ENCODE measurements around the gene G2E3. TPM values are rescaled to one million over a fixed set of nuclear protein-coding genes. Genes with fewer than 3 reads are reported as not detected.
A peak's percentile ranks its signal among the peaks of the same experiment; 100 is the strongest.

G2E3 gene
- total RNA-seq, 3 donors from 2014 or later: 12.3 to 22.2 (median 12.5) TPM

GRCh38 chr14:30551460-30551859 is 7.5 kb upstream of the G2E3 start:
- intact Hi-C loops (cut with DNase I; ENCODE audit: low total_unique reads): no loop called here
- no peaks in the 10 kb centered on the region for H3K36me3 ChIP-seq
- TF ChIP-seq POLR2AphosphoS5 (IDR thresholded peaks at IDR 0.05): no peak
- TF ChIP-seq POLR2A (IDR thresholded peaks at IDR 0.05): no peak
- TF ChIP-seq CTCF (IDR thresholded peaks at IDR 0.05): no peak
- H3K27ac ChIP-seq: no peak overlapping the region
- H3K4me1 ChIP-seq: no peaks in the 10 kb centered on the region
- no peaks in the 10 kb centered on the region for H3K9me3 ChIP-seq
- no peaks in the 10 kb centered on the region for H3K27me3 ChIP-seq
- H3K4me3 ChIP-seq: no peak overlapping the region
- no peak for DNase-seq (ENCODE audit: low spot score in 2 of 2)

GRCh38 chr14:30553311-30553989 is 5.5 kb upstream of the G2E3 start:
- no peak for DNase-seq (ENCODE audit: low spot score in 2 of 2)
- TF ChIP-seq CTCF (IDR thresholded peaks at IDR 0.05) (no peak), POLR2AphosphoS5 (IDR thresholded peaks at IDR 0.05) (no peak), POLR2A (IDR thresholded peaks at IDR 0.05) (no peak)
- Histone ChIP-seq H3K27ac (no peak overlapping the region), H3K4me3 (no peak overlapping the region), H3K9me3 (no peaks in the 10 kb centered on the region), H3K27me3 (no peaks in the 10 kb centered on the region), H3K36me3 (no peaks in the 10 kb centered on the region), H3K4me1 (no peaks in the 10 kb centered on the region)
- intact Hi-C loops (cut with DNase I; ENCODE audit: low total_unique reads): no loop called here

GRCh38 chr14:30558362-30558674 is 640 bp upstream of the G2E3 start:
- H3K27ac ChIP-seq: peak overlapping the region; percentile 75 to 87
- intact Hi-C loops (cut with DNase I; ENCODE audit: low total_unique reads): no loop called here

GRCh38 chr14:30559638-30560091 is 707 bp downstream of the G2E3 start:
- no peaks in the 10 kb centered on the region for H3K9me3 ChIP-seq
- no peaks in the 10 kb centered on the region for H3K36me3 ChIP-seq
- intact Hi-C loops (cut with DNase I; ENCODE audit: low total_unique reads): no loop called here
- DNase-seq (ENCODE audit: low spot score in 2 of 2): no peak
- H3K27me3 ChIP-seq: no peaks in the 10 kb centered on the region
- no peaks in the 10 kb centered on the region for H3K4me1 ChIP-seq
- peak overlapping the region; percentile 75 to 89 (median 79) for H3K4me3 ChIP-seq
- TF ChIP-seq POLR2A (IDR thresholded peaks at IDR 0.05): no peak
- peak overlapping the region; percentile 75 to 87 for H3K27ac ChIP-seq

More at GRCh38 chr14:30558362-30558674, 640 bp upstream of the G2E3 start:
- TF ChIP-seq POLR2A (IDR thresholded peaks at IDR 0.05): no peak
- Histone ChIP-seq H3K4me1 (no peaks in the 10 kb centered on the region), H3K4me3 (peak overlapping the region; percentile 75 to 89 (median 79)), H3K36me3 (no peaks in the 10 kb centered on the region), H3K27me3 (no peaks in the 10 kb centered on the region), H3K9me3 (no peaks in the 10 kb centered on the region)
- no peak for DNase-seq (ENCODE audit: low spot score in 2 of 2)

GRCh38 chr14:30560581-30560980 is 1.6 kb downstream of the G2E3 start:
- no peaks in the 10 kb centered on the region for H3K36me3 ChIP-seq
- no peaks in the 10 kb centered on the region for H3K4me1 ChIP-seq
- peak overlapping the region in 2 of 3 donors; percentile 79 to 89 for H3K4me3 ChIP-seq
- TF ChIP-seq POLR2A (IDR thresholded peaks at IDR 0.05) (no peak), POLR2AphosphoS5 (IDR thresholded peaks at IDR 0.05) (no peak), CTCF (IDR thresholded peaks at IDR 0.05) (no peak)
- no peaks in the 10 kb centered on the region for H3K9me3 ChIP-seq
- H3K27ac ChIP-seq: no peak overlapping the region
- H3K27me3 ChIP-seq: no peaks in the 10 kb centered on the region
- intact Hi-C loops (cut with DNase I; ENCODE audit: low total_unique reads): no loop called here
- DNase-seq (ENCODE audit: low spot score in 2 of 2): no peak

GRCh38 chr14:30564235-30564867 is 5.4 kb downstream of the G2E3 start:
- no peak overlapping the region for H3K27ac ChIP-seq
- H3K27me3 ChIP-seq: no peaks in the 10 kb centered on the region
- TF ChIP-seq POLR2A (IDR thresholded peaks at IDR 0.05) (no peak), POLR2AphosphoS5 (IDR thresholded peaks at IDR 0.05) (no peak), CTCF (IDR thresholded peaks at IDR 0.05) (no peak)
- DNase-seq (ENCODE audit: low spot score in 2 of 2): no peak
- no peaks in the 10 kb centered on the region for H3K4me1 ChIP-seq
- intact Hi-C loops (cut with DNase I; ENCODE audit: low total_unique reads): no loop called here
- no peaks in the 10 kb centered on the region for H3K9me3 ChIP-seq
- no peak overlapping the region for H3K4me3 ChIP-seq
- H3K36me3 ChIP-seq: no peaks in the 10 kb centered on the region
